CD4-positive, CD25-positive, alpha-beta regulatory T cell (primary cell): Measurements from ENCODE around the gene CEP250. TPM values are rescaled to one million over a fixed set of nuclear protein-coding genes. Genes with fewer than 3 reads are reported as not detected.
"Not testable (repeated sequence)": the region's sequence is repeated elsewhere in the genome, so short reads cannot be mapped to it uniquely, and the experiment has no call there.

ENCODE experiments used
- ATAC-seq, 2 donors: fragments of 150-1000 bp; cut with Tn5 transposase; one replicate each; pipeline ENCODE4 v1.10.0; 2021; ENCODE audit warnings: low read depth in 2 of 2, moderate number of reproducible peaks in 2 of 2, moderate library complexity in 1 of 2
- DNase-seq, 3 donors: peaks; one replicate each; pipeline versions ENCODE4 v3.0.0 to v3.0.0-alpha.2; 2012 to 2022; ENCODE audit warnings: mixed read lengths in 1 of 3
- H3K27ac ChIP-seq: one replicate; pipeline ENCODE4 v1.7.0; 2013; ENCODE audit warnings: mild to moderate bottlenecking, low read length; ENCODE audit not compliant: insufficient read depth, poor library complexity, severe bottlenecking
- H3K27me3 ChIP-seq: one replicate; pipeline ENCODE4 v1.7.0; 2013; ENCODE audit warnings: low read length; ENCODE audit not compliant: control insufficient read depth, insufficient read depth
- H3K36me3 ChIP-seq: one replicate; pipeline ENCODE4 v1.7.0; 2013; ENCODE audit warnings: mild to moderate bottlenecking, low read length, moderate library complexity; ENCODE audit not compliant: control insufficient read depth, insufficient read depth
- H3K4me1 ChIP-seq: 2 replicates; pipeline ENCODE4 v1.7.0; 2013; ENCODE audit warnings: mild to moderate bottlenecking, low read length; ENCODE audit not compliant: insufficient read depth, control insufficient read depth, poor library complexity, severe bottlenecking
- H3K4me3 ChIP-seq: one replicate; pipeline ENCODE4 v1.7.0; 2013; ENCODE audit warnings: low read depth, mild to moderate bottlenecking, low read length, moderate library complexity
- H3K9me3 ChIP-seq, 2 experiments: 1 replicate in 1 of 2; 2 replicates in 1 of 2; pipeline ENCODE4 v1.7.0; 2013; ENCODE audit warnings: low read length in 2 of 2, mild to moderate bottlenecking in 1 of 2, moderate library complexity in 1 of 2; ENCODE audit not compliant: control insufficient read depth in 2 of 2
- H3K27ac Mint-ChIP-seq, 3 donors: one replicate each; pipeline ENCODE4 v1.8.0; 2020 to 2022; ENCODE audit warnings: mild to moderate bottlenecking in 3 of 3, mixed read lengths in 3 of 3, moderate library complexity in 2 of 3
- H3K27me3 Mint-ChIP-seq: one replicate; pipeline ENCODE4 v1.8.0; 2022; ENCODE audit warnings: mild to moderate bottlenecking, mixed read lengths
- H3K36me3 Mint-ChIP-seq: one replicate; pipeline ENCODE4 v1.8.0; 2020; ENCODE audit warnings: mixed read lengths
- H3K4me1 Mint-ChIP-seq, 4 donors: one replicate each; pipeline ENCODE4 v1.8.0; 2020 to 2022; ENCODE audit warnings: mixed read lengths in 4 of 4, mild to moderate bottlenecking in 1 of 4
- H3K4me3 Mint-ChIP-seq, 4 donors: one replicate each; pipeline ENCODE4 v1.8.0; 2020 to 2022; ENCODE audit warnings: mild to moderate bottlenecking in 4 of 4, mixed read lengths in 4 of 4, moderate library complexity in 3 of 4
- H3K9me3 Mint-ChIP-seq, 7 donors: one replicate each; pipeline ENCODE4 v1.8.0; 2020 to 2022; ENCODE audit warnings: mixed read lengths in 7 of 7, mild to moderate bottlenecking in 3 of 7, moderate library complexity in 2 of 7
- polyA plus RNA-seq, 4 donors: library from polyadenylated mRNA; unstranded; fragments of 300-500 nt; fragmentation: Illumina TruSeq; gene quantifications; one replicate each; pipeline ENCODE4 v1.2.3, GENCODE V29; 2021
- total RNA-seq: library from RNA; stranded (reverse); gene quantifications from one replicate; pipeline ENCODE4 v1.2.3, GENCODE V29; 2022

The CEP250 gene
- total and polyA plus RNA-seq, 5 donors from 2014 or later = 4.7 to 64.1 (median 4.9) TPM

DNA sequence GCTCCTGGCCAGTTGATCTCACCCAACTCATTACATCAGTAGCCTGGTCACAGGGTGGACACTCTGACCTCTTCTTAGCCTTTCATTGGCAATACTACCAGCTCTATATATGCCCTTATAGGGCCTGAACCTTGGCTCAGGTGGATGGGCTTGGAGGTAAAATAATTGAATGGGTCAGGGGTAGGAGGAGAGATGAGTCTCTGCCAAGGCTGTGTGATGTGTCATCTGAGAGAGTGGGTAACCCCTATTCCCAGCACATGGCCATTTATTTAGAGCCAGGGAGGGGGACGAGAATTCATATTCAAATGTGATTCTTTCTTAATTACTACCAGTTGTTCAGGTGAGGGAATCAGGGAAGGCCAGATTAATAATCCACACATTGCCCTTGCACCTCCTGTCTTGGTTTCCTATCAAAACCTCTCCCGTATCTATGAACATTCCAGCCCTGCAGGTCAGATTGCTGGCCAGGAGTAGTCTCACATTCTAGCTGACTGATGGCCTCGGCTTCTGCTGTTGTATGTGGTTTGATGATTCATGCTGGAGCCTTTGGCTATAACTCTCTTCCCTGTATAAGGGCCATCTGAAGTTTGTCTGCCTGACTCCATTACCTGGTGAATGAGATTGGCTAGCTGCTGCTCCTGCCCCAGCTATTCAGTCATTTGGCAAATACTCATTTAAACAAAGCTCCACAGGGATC is 60.7 kb downstream of the CEP250 start:
- H3K36me3 Mint-ChIP-seq = peaks cover 21% of the 10 kb centered on the region
- H3K9me3 Mint-ChIP-seq = peaks cover 0 to 2% (median 0%) of the 10 kb centered on the region in 7 donors
- H3K36me3 ChIP-seq = peaks cover 38% of the 10 kb centered on the region

GRCh38 chr20:35517125-35517524 is 61.7 kb downstream of the CEP250 start:
- no peaks in the 10 kb centered on the region for H3K9me3 ChIP-seq
- no peaks in the 10 kb centered on the region for H3K27me3 Mint-ChIP-seq
- H3K27ac Mint-ChIP-seq = peak overlapping the region in 1 of 3 donors; percentile 85
- peaks cover 0 to 2% (median 0%) of the 10 kb centered on the region in 7 donors for H3K9me3 Mint-ChIP-seq
- ATAC-seq (no peak), DNase-seq (no peak)
- peaks cover 28% of the 10 kb centered on the region for H3K36me3 ChIP-seq
- H3K27me3 ChIP-seq = no peaks in the 10 kb centered on the region
- peaks cover 15% of the 10 kb centered on the region for H3K36me3 Mint-ChIP-seq
- H3K4me1 Mint-ChIP-seq = no peaks in the 10 kb centered on the region
- no peaks in the 10 kb centered on the region for H3K4me1 ChIP-seq
- no peak overlapping the region for H3K27ac ChIP-seq
- H3K4me3 ChIP-seq = no peak overlapping the region
- no peak overlapping the region for H3K4me3 Mint-ChIP-seq

More for the DNA sequence above, 60.7 kb downstream of the CEP250 start:
- Histone ChIP-seq H3K4me3 (no peak overlapping the region), H3K4me1 (no peaks in the 10 kb centered on the region), H3K9me3 (no peaks in the 10 kb centered on the region), H3K27me3 (no peaks in the 10 kb centered on the region), H3K27ac (no peak overlapping the region)
- no peak for DNase-seq
- no peak for ATAC-seq
- H3K27ac Mint-ChIP-seq = peak overlapping the region in 1 of 3 donors; percentile 39
- no peaks in the 10 kb centered on the region for H3K4me1 Mint-ChIP-seq
- no peaks in the 10 kb centered on the region for H3K27me3 Mint-ChIP-seq
- no peak overlapping the region for H3K4me3 Mint-ChIP-seq

DNA sequence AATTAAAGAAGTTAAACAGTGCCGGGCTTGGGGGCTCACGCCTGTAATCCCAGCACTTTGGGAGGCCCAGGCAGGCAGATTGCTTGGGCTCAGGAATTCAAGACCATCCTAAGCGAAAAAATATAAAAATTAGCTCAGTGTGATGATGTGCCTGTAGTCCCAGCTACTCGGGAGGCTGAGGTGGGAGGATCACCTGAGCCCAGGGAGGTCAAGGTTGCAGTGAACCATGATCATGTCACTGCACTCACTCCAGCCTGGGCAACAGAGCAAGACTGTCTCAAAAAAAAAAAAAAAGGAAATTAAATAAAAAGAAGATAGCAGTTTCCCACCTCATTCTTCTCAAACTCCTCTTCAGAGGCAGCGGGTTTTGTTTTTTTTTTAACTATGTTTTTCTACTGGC is 62.4 kb downstream of the CEP250 start:
- H3K36me3 ChIP-seq = peaks cover 22% of the 10 kb centered on the region
- not testable (repeated sequence) for H3K4me1 Mint-ChIP-seq, H3K9me3 ChIP-seq, H3K27ac ChIP-seq, ATAC-seq, H3K9me3 Mint-ChIP-seq, H3K27me3 ChIP-seq, H3K4me1 ChIP-seq, H3K4me3 Mint-ChIP-seq, H3K4me3 ChIP-seq, DNase-seq, H3K27me3 Mint-ChIP-seq, H3K27ac Mint-ChIP-seq
- H3K36me3 Mint-ChIP-seq = peaks cover 13% of the 10 kb centered on the region

- H3K36me3 Mint-ChIP-seq = peaks cover 8% of the 10 kb centered on the region
- no peaks in the 10 kb centered on the region for H3K9me3 ChIP-seq
- no peak for ATAC-seq
These were observed 63.6 kb downstream of the CEP250 start for GRCh38 chr20:35518955-35519354.

GRCh38 chr20:35523298-35523888 is 68.0 kb downstream of the CEP250 start:
- H3K27me3 ChIP-seq = no peaks in the 10 kb centered on the region
- ATAC-seq (peak in 1 of 2 donors; percentile 52), DNase-seq (peak in 2 of 3 donors; percentile 12 to 19)
- H3K36me3 ChIP-seq = no peaks in the 10 kb centered on the region
- Mint-ChIP-seq H3K9me3 (peaks cover 0 to 2% (median 0%) of the 10 kb centered on the region in 7 donors), H3K27ac (peak overlapping the region in 1 of 3 donors; percentile 49), H3K4me3 (no peak overlapping the region), H3K27me3 (no peaks in the 10 kb centered on the region), H3K4me1 (no peaks in the 10 kb centered on the region), H3K36me3 (no peaks in the 10 kb centered on the region)
- no peaks in the 10 kb centered on the region for H3K4me1 ChIP-seq
- H3K27ac ChIP-seq = no peak overlapping the region
- no peaks in the 10 kb centered on the region for H3K9me3 ChIP-seq
- no peak overlapping the region for H3K4me3 ChIP-seq

More at GRCh38 chr20:35518955-35519354, 63.6 kb downstream of the CEP250 start:
- no peaks in the 10 kb centered on the region for H3K4me1 ChIP-seq
- H3K36me3 ChIP-seq = peaks cover 12% of the 10 kb centered on the region
- H3K4me3 ChIP-seq = no peak overlapping the region
- H3K27ac ChIP-seq = no peak overlapping the region
- no peaks in the 10 kb centered on the region for H3K4me1 Mint-ChIP-seq
- no peak overlapping the region for H3K4me3 Mint-ChIP-seq
- no peaks in the 10 kb centered on the region for H3K27me3 ChIP-seq
- no peak overlapping the region for H3K27ac Mint-ChIP-seq
- no peak for DNase-seq
- peaks cover 0 to 2% (median 0%) of the 10 kb centered on the region in 7 donors for H3K9me3 Mint-ChIP-seq
- no peaks in the 10 kb centered on the region for H3K27me3 Mint-ChIP-seq

DNA sequence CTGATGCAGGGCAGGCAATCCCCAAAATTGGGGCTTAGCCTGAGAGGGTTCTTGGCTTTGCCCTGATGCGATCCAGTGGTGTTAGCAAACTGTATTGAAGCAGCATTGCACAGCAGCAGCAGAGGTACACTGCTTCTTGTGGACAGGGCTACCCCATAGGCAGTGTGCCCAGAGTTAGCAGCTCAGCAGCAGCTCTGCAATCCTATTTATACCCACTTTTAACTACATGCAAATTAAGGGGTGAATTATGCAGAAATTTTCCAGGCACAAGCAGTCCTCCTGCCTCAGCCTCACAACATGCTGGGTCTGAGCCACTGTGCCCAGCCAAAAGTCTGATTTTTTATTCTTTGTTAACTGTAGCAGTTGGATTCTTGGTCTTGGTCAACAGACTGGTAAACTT is 70.2 kb downstream of the CEP250 start:
- no peaks in the 10 kb centered on the region for H3K27me3 ChIP-seq
- H3K27me3 Mint-ChIP-seq = no peaks in the 10 kb centered on the region
- H3K4me3 Mint-ChIP-seq = no peak overlapping the region
- no peaks in the 10 kb centered on the region for H3K9me3 ChIP-seq
- no peaks in the 10 kb centered on the region for H3K36me3 ChIP-seq
- peaks cover 0 to 2% (median 0%) of the 10 kb centered on the region in 7 donors for H3K9me3 Mint-ChIP-seq
- H3K27ac ChIP-seq = no peak overlapping the region
- no peaks in the 10 kb centered on the region for H3K4me1 Mint-ChIP-seq
- no peak overlapping the region for H3K4me3 ChIP-seq
- H3K4me1 ChIP-seq = no peaks in the 10 kb centered on the region
- H3K27ac Mint-ChIP-seq = peak overlapping the region in 1 of 3 donors; percentile 51
- ATAC-seq (no peak), DNase-seq (no peak)
- no peaks in the 10 kb centered on the region for H3K36me3 Mint-ChIP-seq

DNA sequence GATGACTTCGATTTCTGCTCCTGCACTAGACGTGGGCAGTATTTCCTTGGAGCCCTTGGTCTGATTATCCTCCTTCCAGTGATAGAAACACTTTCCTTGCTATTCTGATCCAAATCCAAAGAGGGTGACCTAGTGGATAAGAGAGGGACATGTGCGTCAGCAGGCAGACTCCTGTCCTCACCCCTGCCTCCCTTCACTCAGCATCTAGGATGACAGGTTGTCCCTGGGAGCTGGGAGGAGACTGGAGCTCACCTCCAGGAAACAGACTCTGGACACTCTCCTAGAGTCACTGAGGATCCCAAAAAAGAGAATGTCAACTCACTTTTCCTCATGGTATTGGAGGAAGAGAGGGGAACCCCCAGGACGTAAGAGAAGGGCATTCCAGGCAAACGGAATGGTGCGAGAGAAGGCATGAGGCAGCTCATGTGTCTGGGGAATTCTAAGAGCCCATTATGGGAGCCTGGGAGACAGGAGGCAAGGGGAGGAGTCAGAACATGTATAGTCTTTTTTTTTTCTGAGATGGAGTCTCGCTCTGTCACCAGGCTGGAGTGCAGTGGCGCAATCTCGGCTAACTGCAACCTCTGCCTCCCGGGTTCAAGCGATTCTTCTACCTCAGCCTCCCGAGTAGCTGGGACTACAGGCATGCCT is 71.8 kb downstream of the CEP250 start:
- H3K27ac Mint-ChIP-seq = no peak overlapping the region
- H3K4me1 Mint-ChIP-seq = no peaks in the 10 kb centered on the region
- Histone ChIP-seq H3K4me1 (no peaks in the 10 kb centered on the region), H3K27me3 (no peaks in the 10 kb centered on the region), H3K27ac (no peak overlapping the region), H3K4me3 (no peak overlapping the region), H3K36me3 (no peaks in the 10 kb centered on the region), H3K9me3 (no peaks in the 10 kb centered on the region)
- peaks cover 0 to 2% (median 0%) of the 10 kb centered on the region in 7 donors for H3K9me3 Mint-ChIP-seq
- H3K27me3 Mint-ChIP-seq = no peaks in the 10 kb centered on the region
- H3K36me3 Mint-ChIP-seq = no peaks in the 10 kb centered on the region
- DNase-seq (no peak), ATAC-seq (no peak)
- H3K4me3 Mint-ChIP-seq = no peak overlapping the region
